Endometrial microvascular endothelial cells (primary cell): ENCODE results near the gene IRGQ. TPM values are rescaled to one million over a fixed set of nuclear protein-coding genes. Genes with fewer than 3 reads are reported as not detected.

Experiments used
- in situ Hi-C: cut with HindIII; loops from 2 replicates; pipeline ENCODE4 v1.10.0; 2017; ENCODE audit warnings: low sequenced_read_pairs, low pct_unique_long_range_greater_than_20kb; ENCODE audit errors: inconsistent ontology term
- total RNA-seq: library from RNA; depleted of rRNA; stranded (reverse); fragments of >200 nt; gene quantifications from one replicate; pipeline ENCODE4 v1.2.3, GENCODE V29; 2015; ENCODE audit errors: inconsistent ontology term

IRGQ gene
- total RNA-seq, 1 donor from 2014 or later = 15.0 TPM

- in situ Hi-C loops = no loop called here
Observed at GRCh38 chr19:43626838-43627237, 30.9 kb upstream of the IRGQ start.

- in situ Hi-C loops = no loop called here
Observed at GRCh38 chr19:43625918-43626579, 30.1 kb upstream of the IRGQ start.

- in situ Hi-C loops = no loop called here
Observed at GRCh38 chr19:43624933-43625332, 29.0 kb upstream of the IRGQ start.

GRCh38 chr19:43623889-43624670 is 28.1 kb upstream of the IRGQ start:
- in situ Hi-C loops = no loop called here

GRCh38 chr19:43622956-43623355 is 27.0 kb upstream of the IRGQ start:
- in situ Hi-C loops = no loop called here

- in situ Hi-C loops = no loop called here
Observed at GRCh38 chr19:43622070-43622469, 26.1 kb upstream of the IRGQ start.

GRCh38 chr19:43620061-43621001 is 24.4 kb upstream of the IRGQ start:
- in situ Hi-C loops = no loop called here

- in situ Hi-C loops = no loop called here
Observed at GRCh38 chr19:43619262-43620060, 23.5 kb upstream of the IRGQ start, which contains the start of gene ZNF428. ZNF428 (minus strand) TSS chr19:43619629; CDS start chr19:43614304, 5,325 bp downstream.

- in situ Hi-C loops = no loop called here
Observed at GRCh38 chr19:43618921-43619261, 23.0 kb upstream of the IRGQ start.

- in situ Hi-C loops = no loop called here
Observed at GRCh38 chr19:43616954-43617353, 21.0 kb upstream of the IRGQ start.

- in situ Hi-C loops = no loop called here
Observed at GRCh38 chr19:43616306-43616705, 20.4 kb upstream of the IRGQ start.

- in situ Hi-C loops = no loop called here
Observed at GRCh38 chr19:43612374-43612773, 16.4 kb upstream of the IRGQ start.

GRCh38 chr19:43611788-43612187 is 15.9 kb upstream of the IRGQ start, which contains the start of gene SRRM5:
SRRM5 (plus strand) TSS chr19:43612088; CDS start chr19:43612122, 34 bp downstream.
- in situ Hi-C loops = no loop called here

GRCh38 chr19:43610493-43610892 is 14.6 kb upstream of the IRGQ start:
- in situ Hi-C loops = no loop called here

- in situ Hi-C loops = no loop called here
Observed at GRCh38 chr19:43609872-43610271, 13.9 kb upstream of the IRGQ start.

GRCh38 chr19:43607238-43608205 is 11.6 kb upstream of the IRGQ start:
- in situ Hi-C loops = no loop called here

GRCh38 chr19:43606569-43607229 is 10.8 kb upstream of the IRGQ start:
- in situ Hi-C loops = no loop called here
